DMS79 (cell line): ENCODE results near the gene JAKMIP2.
"Not testable (repeated sequence)": the region's sequence is repeated elsewhere in the genome, so short reads cannot be mapped to it uniquely, and the experiment has no call there.

ENCODE experiments used
- DNase-seq: peaks from one replicate; lab custom pipeline; 2025; lab: John Stamatoyannopoulos, UW

The JAKMIP2 gene

GRCh38 chr5:147746986-147747385, 35.5 kb downstream of the JAKMIP2 start:
- DNase-seq, result no peak

GRCh38 chr5:147743678-147744374, 38.7 kb downstream of the JAKMIP2 start:
- DNase-seq, result peak; percentile 80

DNA sequence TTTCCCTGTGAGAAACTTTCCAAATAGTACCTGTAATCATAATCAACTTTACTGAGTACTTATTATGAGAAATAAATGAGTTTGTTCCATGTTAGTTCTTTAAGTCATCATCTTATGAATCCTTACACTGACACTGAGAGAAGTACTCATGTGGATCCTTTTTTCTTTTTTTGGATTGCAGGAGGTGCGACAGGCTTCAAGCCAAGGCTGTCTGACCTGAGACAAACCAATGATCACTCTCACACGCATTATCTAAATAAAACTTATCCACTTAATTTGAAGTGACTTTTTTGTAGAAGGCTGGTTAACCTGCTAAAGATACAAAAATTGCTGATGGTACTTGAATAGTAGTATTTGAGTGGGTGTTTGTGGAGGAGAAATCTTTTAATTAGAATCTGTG, 39.5 kb downstream of the JAKMIP2 start:
- DNase-seq, result no peak

- DNase-seq, result no peak
Measured at GRCh38 chr5:147742151-147742550, 40.4 kb downstream of the JAKMIP2 start.

GRCh38 chr5:147740864-147741263, 41.7 kb downstream of the JAKMIP2 start:
- no peak for DNase-seq

GRCh38 chr5:147737921-147738320, 44.6 kb downstream of the JAKMIP2 start:
- no peak for DNase-seq

DNA sequence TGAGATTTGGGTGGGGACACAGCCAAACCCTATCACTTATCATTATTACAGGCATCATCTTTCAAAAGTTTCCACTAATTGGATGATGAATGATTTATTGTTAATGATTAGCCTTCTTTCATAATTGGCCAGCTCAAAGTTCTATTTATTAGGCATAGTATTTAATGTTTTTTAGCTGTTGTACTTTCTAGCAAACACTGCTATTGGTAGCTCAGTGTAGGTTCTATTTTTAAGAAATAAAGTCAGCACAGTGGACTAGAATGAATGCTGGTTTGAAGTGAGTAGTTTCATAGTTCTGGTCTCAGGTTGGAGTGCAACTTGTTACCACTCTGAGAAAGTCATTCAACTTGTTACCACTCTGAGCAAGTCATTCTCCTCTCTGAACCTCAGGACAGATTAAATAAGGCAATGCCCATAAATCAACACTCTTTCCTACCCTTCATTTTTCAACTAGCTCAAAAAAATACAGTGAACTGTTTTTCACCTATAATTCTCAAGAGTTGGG, 46.9 kb downstream of the JAKMIP2 start:
- no peak for DNase-seq

- DNase-seq, result no peak
Measured at GRCh38 chr5:147734894-147735293, 47.6 kb downstream of the JAKMIP2 start.

GRCh38 chr5:147733075-147733474, 49.5 kb downstream of the JAKMIP2 start:
- DNase-seq, result no peak

DNA sequence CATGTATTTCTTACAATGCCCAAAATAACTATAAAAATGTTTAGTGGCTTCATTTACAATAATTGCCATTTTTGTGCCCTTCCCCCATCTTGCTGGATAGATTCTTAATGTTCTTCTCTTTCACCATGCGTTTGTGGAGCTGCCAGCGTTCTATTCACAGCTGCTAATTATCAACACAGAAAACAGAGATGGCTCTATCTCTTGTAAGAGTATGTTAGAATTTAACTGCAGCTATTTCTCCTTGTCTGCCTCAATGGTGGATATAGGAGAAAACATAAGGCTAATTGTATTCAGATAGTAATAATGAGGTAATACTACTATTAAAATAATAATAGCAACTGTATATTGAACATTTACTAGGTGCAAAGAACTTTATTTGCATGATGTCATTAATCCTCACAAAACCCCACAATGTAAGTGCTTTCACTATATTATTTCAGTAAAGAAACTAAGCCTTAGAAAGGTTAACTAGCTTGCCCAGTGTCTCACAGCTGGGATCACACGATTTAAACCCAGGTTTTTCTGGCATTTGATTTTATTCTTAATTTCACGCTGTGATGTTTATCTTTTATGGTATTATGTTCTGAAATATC, 50.1 kb downstream of the JAKMIP2 start:
- DNase-seq, result no peak

DNA sequence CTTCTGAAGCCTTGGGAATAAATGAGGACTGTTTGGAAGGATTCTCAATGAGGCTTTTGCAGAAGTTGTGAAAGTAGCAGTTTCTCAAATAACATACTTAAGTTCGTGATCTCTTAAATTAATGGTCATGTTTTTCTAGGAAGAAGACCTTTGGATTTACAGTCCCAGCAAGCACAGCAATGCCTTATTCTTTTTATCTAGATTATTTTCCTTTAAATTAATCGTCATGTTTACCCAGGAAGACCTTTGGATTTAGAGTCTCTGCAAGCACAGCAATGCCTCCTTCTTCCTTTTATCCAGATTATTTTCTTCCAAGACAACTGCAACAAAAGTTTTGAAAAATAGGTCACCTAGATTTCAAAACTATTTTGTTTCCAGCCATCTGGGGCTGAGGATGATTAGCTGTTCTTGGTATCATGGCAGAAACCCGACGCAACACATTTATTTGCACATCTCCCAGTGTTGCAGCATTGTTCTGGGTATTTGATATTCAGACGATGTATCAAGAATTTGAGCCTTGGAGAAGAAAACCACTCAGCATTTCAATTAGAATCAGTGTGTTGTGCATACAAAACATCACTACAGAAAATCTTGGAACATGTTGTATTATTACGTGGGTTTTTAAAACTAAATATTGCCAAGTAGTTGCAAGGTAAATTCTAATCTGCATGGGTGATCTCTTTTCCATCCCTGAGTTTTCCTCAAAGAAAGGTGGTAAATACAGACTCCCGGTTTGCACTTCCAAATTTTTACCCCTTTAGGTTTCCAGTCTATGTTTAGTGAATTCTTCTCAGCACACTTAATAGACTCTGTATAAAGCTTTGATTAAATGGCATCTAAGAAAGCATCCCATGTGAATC, 50.9 kb downstream of the JAKMIP2 start:
- DNase-seq, result no peak

- no peak for DNase-seq
Measured at GRCh38 chr5:147727200-147727599, 55.3 kb downstream of the JAKMIP2 start.

GRCh38 chr5:147721191-147721960, 61.2 kb downstream of the JAKMIP2 start:
- DNase-seq, result not testable (repeated sequence)

- DNase-seq, result no peak
Measured at GRCh38 chr5:147713550-147714295, 68.8 kb downstream of the JAKMIP2 start.

DNA sequence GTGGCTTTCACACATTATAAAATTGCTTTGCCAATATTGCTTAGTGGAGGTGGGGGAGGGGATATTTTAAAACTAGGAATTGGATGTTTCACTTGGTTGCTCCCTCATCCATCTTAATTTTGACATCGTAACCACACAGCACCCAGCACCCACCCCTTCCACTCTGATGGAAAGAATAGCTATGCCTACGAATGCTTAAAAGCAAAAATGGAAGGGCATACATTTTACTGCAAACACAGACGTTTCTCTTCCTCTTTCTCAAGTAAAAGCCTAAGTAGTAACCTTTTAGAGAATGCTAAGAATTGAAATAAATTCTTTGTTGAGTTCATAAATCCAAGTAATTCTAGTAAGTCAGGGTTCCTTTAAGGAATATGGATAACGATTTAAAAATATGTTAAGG, 69.9 kb downstream of the JAKMIP2 start:
- DNase-seq, result no peak

- DNase-seq, result no peak
Measured at GRCh38 chr5:147712019-147712418, 70.5 kb downstream of the JAKMIP2 start.

- no peak for DNase-seq
Measured at GRCh38 chr5:147711019-147711418, 71.5 kb downstream of the JAKMIP2 start.

DNA sequence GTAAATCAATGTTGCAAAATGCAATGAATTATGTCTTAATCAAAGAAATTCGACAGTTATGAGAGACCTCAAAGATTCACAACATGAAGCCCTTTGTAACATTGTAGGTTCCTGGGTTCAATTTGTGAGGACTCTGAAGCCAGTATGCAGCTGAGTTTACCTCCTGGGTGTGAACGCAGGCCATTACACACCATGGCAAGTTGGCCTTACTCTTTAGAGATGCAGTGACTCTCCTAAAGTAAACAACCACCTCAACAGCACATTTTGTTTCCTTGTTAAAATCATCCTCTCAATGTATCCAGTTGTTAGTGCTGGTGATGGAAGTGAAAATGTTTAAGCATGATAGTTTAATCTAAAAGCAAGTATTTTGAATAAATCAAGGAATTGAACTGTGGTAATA, 73.8 kb downstream of the JAKMIP2 start:
- DNase-seq, result no peak

- DNase-seq, result no peak
Measured at GRCh38 chr5:147704544-147704943, 78.0 kb downstream of the JAKMIP2 start.

- DNase-seq, result no peak
Measured at GRCh38 chr5:147701468-147701867, 81.1 kb downstream of the JAKMIP2 start.

GRCh38 chr5:147699496-147700088, 82.9 kb downstream of the JAKMIP2 start:
- no peak for DNase-seq
